Panc1 (cell line): ENCODE data around the gene IQCN. TPM values are rescaled to one million over a fixed set of nuclear protein-coding genes. Genes with fewer than 3 reads are reported as not detected.

Source experiments
- ATAC-seq: fragments of 200-7000 bp; cut with Tn5 transposase; 2 replicates; pipeline ENCODE4 v1.9.1; 2020; ENCODE audit warnings: mild to moderate bottlenecking, moderate library complexity
- BruUV-seq: library from RNA; stranded (reverse); fragments of 400-500 nt; replicated peaks from 2 replicates; lab custom pipeline; 2021; lab: Mats Ljungman, UMichigan
- CTCF ChIA-PET: fragments of 300-600 bp; sonication (Branson Sonifier 250); formaldehyde crosslinking; loops from one replicate; lab custom pipeline; 2022; ENCODE audit warnings: antibody characterized with exemption; lab: Charles Lee
- POLR2A ChIA-PET: fragments of 300-600 bp; sonication (Branson Sonifier 250); formaldehyde crosslinking; loops from one replicate; lab custom pipeline; 2022; ENCODE audit warnings: antibody characterized with exemption; lab: Charles Lee
- DNase-seq: peaks from one replicate; pipeline ENCODE4 v3.0.0-alpha.2; 2010; ENCODE audit warnings: low read depth, low spot score
- H3K27ac ChIP-seq: 2 replicates; pipeline ENCODE4 v1.5.1; 2011; ENCODE audit warnings: mild to moderate bottlenecking, low read length, inconsistent platforms
- H3K27me3 ChIP-seq: fragments of 200-500 bp; sonication (Bioruptor generic); 2 replicates; pipeline ENCODE4 v1.6.0; 2014; ENCODE audit warnings: low read length, inconsistent platforms; ENCODE audit not compliant: control insufficient read depth, insufficient read depth
- H3K36me3 ChIP-seq: fragments of 200-500 bp; sonication (Bioruptor generic); 2 replicates; pipeline ENCODE4 v1.5.1; 2014; ENCODE audit warnings: inconsistent platforms, mild to moderate bottlenecking, low read length, moderate library complexity; ENCODE audit not compliant: control insufficient read depth, insufficient read depth
- H3K4me1 ChIP-seq: 2 replicates; pipeline ENCODE4 v1.5.1; 2011; ENCODE audit warnings: inconsistent platforms, mild to moderate bottlenecking, low read length, moderate library complexity; ENCODE audit not compliant: control insufficient read depth, insufficient read depth
- H3K4me3 ChIP-seq, 2 experiments: 2 replicates each; pipeline ENCODE4 v1.5.1; 2011 to 2012; ENCODE audit warnings: low read depth in 2 of 2, low read length in 2 of 2, mild to moderate bottlenecking in 2 of 2, inconsistent platforms in 1 of 2, moderate library complexity in 1 of 2
- H3K9me3 ChIP-seq: fragments of 200-500 bp; sonication (Bioruptor generic); 2 replicates; pipeline ENCODE4 v1.5.1; 2014; ENCODE audit warnings: low read depth, mild to moderate bottlenecking, inconsistent platforms, low read length, moderate library complexity; ENCODE audit not compliant: control insufficient read depth, insufficient read depth
- POLR2AphosphoS5 ChIP-seq: IDR thresholded peaks from 2 replicates; pipeline ENCODE4 v1.6.1; 2012; ENCODE audit warnings: mild to moderate bottlenecking, low read depth, low read length, moderate library complexity
- SIN3A ChIP-seq: IDR thresholded peaks from 2 replicates; pipeline ENCODE4 v1.6.1; 2012; ENCODE audit warnings: low read depth, mild to moderate bottlenecking, low read length, moderate library complexity, borderline replicate concordance; ENCODE audit not compliant: insufficient read depth
- TCF7L2 ChIP-seq: IDR thresholded peaks from 2 replicates; pipeline ENCODE4 v1.6.1; 2011; ENCODE audit warnings: mild to moderate bottlenecking, low read depth, low read length, inconsistent platforms
- in situ Hi-C: cut with HindIII; loops from 2 replicates; pipeline ENCODE4 v1.10.0; 2016; ENCODE audit warnings: low sequenced_read_pairs, low pct_unique_long_range_greater_than_20kb
- intact Hi-C: fragments of 100-400 bp; cut with micrococcal nuclease; formaldehyde crosslinking; loops from one replicate; pipeline ENCODE4 v1.10.0; 2022; ENCODE audit not compliant: unreplicated experiment
- total RNA-seq: library from RNA; stranded (reverse); gene quantifications from one replicate; pipeline ENCODE4 v1.2.1, GENCODE V29; 2021; ENCODE audit not compliant: unreplicated experiment
- TF ChIP-seq, protein P1 (sequence below): fragments of 450-650 bp; IDR thresholded peaks from 2 replicates; pipeline ENCODE4 v1.5.1; 2017; ENCODE audit warnings: mild to moderate bottlenecking
- TF ChIP-seq, protein P2 (sequence below), 2 experiments: IDR thresholded peaks; 2 replicates each; pipeline ENCODE4 v1.6.1; 2011 to 2012; ENCODE audit warnings: low read depth in 2 of 2, control low read depth in 1 of 2, low read length in 1 of 2, mild to moderate bottlenecking in 1 of 2, moderate library complexity in 1 of 2; ENCODE audit not compliant: insufficient read depth in 1 of 2

Gene IQCN
- total RNA-seq, 1 experiment from 2014 or later = 2.5 TPM

DNA sequence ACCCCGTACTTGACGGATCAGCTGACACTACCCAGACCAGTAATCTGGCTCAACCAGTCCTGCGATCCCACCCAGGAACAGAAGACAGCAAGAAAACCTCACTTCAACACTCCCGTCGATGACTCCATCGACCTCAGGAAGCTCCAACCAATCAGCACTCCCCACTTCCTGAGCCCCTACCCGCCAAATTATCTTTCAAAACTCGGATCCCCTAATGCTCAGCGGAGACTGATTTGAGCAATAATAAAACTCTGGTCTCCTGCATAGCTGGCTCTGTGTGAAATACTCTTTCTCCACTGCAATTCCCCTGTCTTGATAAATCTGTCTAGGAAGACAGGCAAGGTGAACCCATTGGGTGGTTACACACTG lies 47.5 kb upstream of the IQCN start:
- intact Hi-C loops = loop anchor here (2.0 kb wide), 1 partner anchor 43 kb away; no protein-coding TSS in a partner anchor

DNA sequence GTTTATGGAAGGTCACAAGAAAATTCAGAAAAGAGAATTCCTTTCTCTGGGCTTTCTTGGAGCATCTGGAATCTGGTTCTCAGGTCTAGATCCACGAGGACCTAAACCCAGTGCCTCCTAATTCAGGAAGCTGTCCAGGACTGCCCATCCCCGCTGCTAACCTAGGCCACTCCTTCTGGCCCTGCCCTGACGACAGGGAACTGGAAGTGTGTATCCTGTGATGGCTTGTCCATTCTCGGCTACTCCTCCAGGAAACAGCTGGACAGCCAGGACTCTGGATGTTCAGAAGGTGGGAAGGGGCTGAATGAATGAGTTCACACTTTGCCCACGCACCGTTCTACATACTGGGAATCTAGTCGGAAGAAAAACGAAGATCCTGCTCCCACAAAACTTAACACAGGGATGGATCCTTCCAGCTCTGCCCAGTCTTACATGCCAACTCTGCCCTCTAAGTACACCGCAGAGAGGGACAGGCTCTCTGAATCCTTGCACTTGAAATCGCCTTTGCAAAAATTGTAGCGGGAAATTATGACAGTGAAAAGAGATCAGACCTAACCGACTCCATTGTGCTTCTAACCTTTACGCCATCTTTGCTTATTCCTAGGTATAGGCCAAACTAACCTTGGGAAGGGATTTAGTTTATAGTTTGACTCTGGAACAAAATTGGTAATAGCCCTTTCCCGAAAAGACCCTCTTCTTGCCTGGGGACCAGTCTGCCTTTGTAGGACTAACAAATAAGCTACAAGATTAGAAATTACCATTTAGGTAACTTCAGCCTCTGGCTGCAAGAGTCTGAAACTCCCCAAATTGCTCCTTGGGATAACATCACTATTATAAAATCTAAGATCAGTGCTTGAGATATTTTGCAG lies 46.8 kb upstream of the IQCN start:
- Histone ChIP-seq H3K4me1 (peaks cover 25% of the 10 kb centered on the region), H3K27me3 (no peaks in the 10 kb centered on the region), H3K9me3 (no peaks in the 10 kb centered on the region), H3K27ac (peak overlapping the region; percentile 98), H3K36me3 (no peaks in the 10 kb centered on the region; the same call in 1 of the 2 replicates), H3K4me3 (peak overlapping the region in 1 of 2 experiments; percentile 92; a peak in 2 of 4 replicates)
- no TSS peak for BruUV-seq
- TF ChIP-seq POLR2AphosphoS5 (no peak; the same call in 1 of the 2 replicates), SIN3A (no peak), TCF7L2 (no peak)
- TF ChIP-seq, protein P1, sequence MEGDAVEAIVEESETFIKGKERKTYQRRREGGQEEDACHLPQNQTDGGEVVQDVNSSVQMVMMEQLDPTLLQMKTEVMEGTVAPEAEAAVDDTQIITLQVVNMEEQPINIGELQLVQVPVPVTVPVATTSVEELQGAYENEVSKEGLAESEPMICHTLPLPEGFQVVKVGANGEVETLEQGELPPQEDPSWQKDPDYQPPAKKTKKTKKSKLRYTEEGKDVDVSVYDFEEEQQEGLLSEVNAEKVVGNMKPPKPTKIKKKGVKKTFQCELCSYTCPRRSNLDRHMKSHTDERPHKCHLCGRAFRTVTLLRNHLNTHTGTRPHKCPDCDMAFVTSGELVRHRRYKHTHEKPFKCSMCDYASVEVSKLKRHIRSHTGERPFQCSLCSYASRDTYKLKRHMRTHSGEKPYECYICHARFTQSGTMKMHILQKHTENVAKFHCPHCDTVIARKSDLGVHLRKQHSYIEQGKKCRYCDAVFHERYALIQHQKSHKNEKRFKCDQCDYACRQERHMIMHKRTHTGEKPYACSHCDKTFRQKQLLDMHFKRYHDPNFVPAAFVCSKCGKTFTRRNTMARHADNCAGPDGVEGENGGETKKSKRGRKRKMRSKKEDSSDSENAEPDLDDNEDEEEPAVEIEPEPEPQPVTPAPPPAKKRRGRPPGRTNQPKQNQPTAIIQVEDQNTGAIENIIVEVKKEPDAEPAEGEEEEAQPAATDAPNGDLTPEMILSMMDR = no peak
- ChIA-PET CTCF (no interaction called here), POLR2A (no interaction called here)
- intact Hi-C loops = loop anchor here (2.0 kb wide), 1 partner anchor 42 kb away; no protein-coding TSS in a partner anchor
- in situ Hi-C loops = no loop called here
- DNase-seq = no peak
- no peak for ATAC-seq

More for the DNA sequence above, 47.5 kb upstream of the IQCN start:
- Histone ChIP-seq H3K27me3 (no peaks in the 10 kb centered on the region), H3K9me3 (no peaks in the 10 kb centered on the region), H3K4me1 (peaks cover 25% of the 10 kb centered on the region), H3K36me3 (no peaks in the 10 kb centered on the region; the same call in 1 of the 2 replicates), H3K27ac (peak overlapping the region; percentile 98), H3K4me3 (peak overlapping the region; percentile 86 to 92)
- in situ Hi-C loops = no loop called here
- CTCF ChIA-PET = interaction anchor here (0.6 kb wide), 1 partner anchor 90 kb away, joined by 6 read pairs; no protein-coding TSS in a partner anchor
- DNase-seq (no peak), ATAC-seq (no peak)
- POLR2A ChIA-PET = no interaction called here
- BruUV-seq = no TSS peak
- TF ChIP-seq TCF7L2 (no peak), POLR2AphosphoS5 (no peak), SIN3A (no peak)
- TF ChIP-seq, protein P2, sequence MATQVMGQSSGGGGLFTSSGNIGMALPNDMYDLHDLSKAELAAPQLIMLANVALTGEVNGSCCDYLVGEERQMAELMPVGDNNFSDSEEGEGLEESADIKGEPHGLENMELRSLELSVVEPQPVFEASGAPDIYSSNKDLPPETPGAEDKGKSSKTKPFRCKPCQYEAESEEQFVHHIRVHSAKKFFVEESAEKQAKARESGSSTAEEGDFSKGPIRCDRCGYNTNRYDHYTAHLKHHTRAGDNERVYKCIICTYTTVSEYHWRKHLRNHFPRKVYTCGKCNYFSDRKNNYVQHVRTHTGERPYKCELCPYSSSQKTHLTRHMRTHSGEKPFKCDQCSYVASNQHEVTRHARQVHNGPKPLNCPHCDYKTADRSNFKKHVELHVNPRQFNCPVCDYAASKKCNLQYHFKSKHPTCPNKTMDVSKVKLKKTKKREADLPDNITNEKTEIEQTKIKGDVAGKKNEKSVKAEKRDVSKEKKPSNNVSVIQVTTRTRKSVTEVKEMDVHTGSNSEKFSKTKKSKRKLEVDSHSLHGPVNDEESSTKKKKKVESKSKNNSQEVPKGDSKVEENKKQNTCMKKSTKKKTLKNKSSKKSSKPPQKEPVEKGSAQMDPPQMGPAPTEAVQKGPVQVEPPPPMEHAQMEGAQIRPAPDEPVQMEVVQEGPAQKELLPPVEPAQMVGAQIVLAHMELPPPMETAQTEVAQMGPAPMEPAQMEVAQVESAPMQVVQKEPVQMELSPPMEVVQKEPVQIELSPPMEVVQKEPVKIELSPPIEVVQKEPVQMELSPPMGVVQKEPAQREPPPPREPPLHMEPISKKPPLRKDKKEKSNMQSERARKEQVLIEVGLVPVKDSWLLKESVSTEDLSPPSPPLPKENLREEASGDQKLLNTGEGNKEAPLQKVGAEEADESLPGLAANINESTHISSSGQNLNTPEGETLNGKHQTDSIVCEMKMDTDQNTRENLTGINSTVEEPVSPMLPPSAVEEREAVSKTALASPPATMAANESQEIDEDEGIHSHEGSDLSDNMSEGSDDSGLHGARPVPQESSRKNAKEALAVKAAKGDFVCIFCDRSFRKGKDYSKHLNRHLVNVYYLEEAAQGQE (IDR thresholded peaks at IDR 0.05; ENCODE audit: insufficient read depth in 1 of 2, low read depth in 2 of 2, low read length in 1 of 2) = no peak
- TF ChIP-seq, protein P1 = no peak
